OCI-LY7 (cell line): Measurements from ENCODE around the gene PDE9A. TPM values are rescaled to one million over a fixed set of nuclear protein-coding genes. Genes with fewer than 3 reads are reported as not detected.
"Not testable (repeated sequence)": the region's sequence is repeated elsewhere in the genome, so short reads cannot be mapped to it uniquely, and the experiment has no call there.

Experiments used
- BruUV-seq: library from RNA; stranded (reverse); fragments of 400-500 nt; replicated peaks from 2 replicates; lab custom pipeline; 2021; lab: Mats Ljungman, UMichigan
- CTCF ChIA-PET: fragments of 300-600 bp; sonication (Branson Sonifier 250); formaldehyde crosslinking; loops from one replicate; lab custom pipeline; 2022; ENCODE audit warnings: antibody characterized with exemption; ENCODE audit not compliant: unreplicated experiment; lab: Charles Lee
- POLR2A ChIA-PET: fragments of 300-600 bp; sonication (Branson Sonifier 250); formaldehyde crosslinking; loops from one replicate; lab custom pipeline; 2022; ENCODE audit warnings: antibody characterized with exemption; lab: Charles Lee
- DNase-seq: peaks from one replicate; pipeline ENCODE4 v3.0.0-alpha.2; 2015; ENCODE audit warnings: low spot score
- H2AFZ ChIP-seq: fragments of 200-600 bp; sonication (generic), shearing (Covaris generic); 2 replicates; pipeline ENCODE4 v1.6.1; 2014; ENCODE audit warnings: mild to moderate bottlenecking, antibody characterized with exemption, low read length, moderate library complexity
- H3K27ac ChIP-seq: fragments of 200-600 bp; sonication (generic); 2 replicates; pipeline ENCODE4 v1.5.1; 2014; ENCODE audit warnings: mixed run types, low read depth, mild to moderate bottlenecking, moderate library complexity, low read length, inconsistent platforms; ENCODE audit not compliant: poor library complexity, severe bottlenecking
- H3K36me3 ChIP-seq: fragments of 200-600 bp; sonication (generic); 2 replicates; pipeline ENCODE4 v1.6.1; 2014; ENCODE audit warnings: mild to moderate bottlenecking, antibody characterized with exemption, low read length, moderate library complexity, mixed read lengths; ENCODE audit not compliant: insufficient read depth
- H3K4me1 ChIP-seq: fragments of 200-600 bp; sonication (generic); 2 replicates; pipeline ENCODE4 v1.5.1; 2014; ENCODE audit warnings: mild to moderate bottlenecking, low read length; ENCODE audit not compliant: insufficient read depth, poor library complexity, severe bottlenecking
- H3K4me2 ChIP-seq: fragments of 200-600 bp; sonication (generic); 2 replicates; pipeline ENCODE4 v1.6.1; 2014; ENCODE audit warnings: mild to moderate bottlenecking, low read length
- H3K4me3 ChIP-seq: fragments of 200-600 bp; sonication (generic); 2 replicates; pipeline ENCODE4 v1.5.1; 2014; ENCODE audit warnings: mild to moderate bottlenecking, low read depth, low read length; ENCODE audit not compliant: poor library complexity, severe bottlenecking
- H3K79me2 ChIP-seq: fragments of 200-600 bp; sonication (generic); 2 replicates; pipeline ENCODE4 v1.6.1; 2016; ENCODE audit warnings: low read depth, mild to moderate bottlenecking, low read length, moderate library complexity, mixed read lengths; ENCODE audit not compliant: insufficient read depth
- H3K9me2 ChIP-seq: fragments of 200-600 bp; sonication (generic); 2 replicates; pipeline ENCODE4 v1.6.1; 2016; ENCODE audit warnings: mild to moderate bottlenecking, low read length, mixed read lengths; ENCODE audit not compliant: insufficient read depth
- H3K9me3 ChIP-seq: fragments of 200-600 bp; sonication (generic); 2 replicates; pipeline ENCODE4 v1.6.1; 2014; ENCODE audit warnings: mild to moderate bottlenecking, mixed run types, low read length, mixed read lengths
- H4K20me1 ChIP-seq: fragments of 200-600 bp; sonication (generic); 2 replicates; pipeline ENCODE4 v1.6.1; 2014; ENCODE audit warnings: mild to moderate bottlenecking, antibody characterized with exemption, low read length, moderate library complexity, mixed read lengths; ENCODE audit not compliant: insufficient read depth
- CTCF ChIP-seq: fragments of 200-600 bp; sonication (generic); conservative IDR thresholded peaks from 2 replicates; pipeline ENCODE4 v1.5.1; 2014; ENCODE audit warnings: mild to moderate bottlenecking, antibody characterized with exemption, low read length, moderate library complexity, mixed read lengths
- EZH2phosphoT487 ChIP-seq: fragments of 200-600 bp; sonication (generic); IDR thresholded peaks from 2 replicates; pipeline ENCODE4 v1.6.1; 2018; ENCODE audit warnings: low read depth, borderline replicate concordance, mild to moderate bottlenecking, mixed run types, antibody characterized with exemption, low read length, moderate library complexity, mixed read lengths
- intact Hi-C: fragments of 100-400 bp; cut with micrococcal nuclease; formaldehyde crosslinking; loops from one replicate; pipeline ENCODE4 v1.10.0; 2022; ENCODE audit not compliant: unreplicated experiment
- total RNA-seq, 2 experiments: library from RNA; depleted of rRNA in 1 of 2; stranded (reverse); fragments of >200 nt in 1 of 2; shearing (Covaris generic) in 1 of 2; gene quantifications; 2 replicates each; pipeline ENCODE4 v1.2.3, GENCODE V29; 2014 to 2022

Gene PDE9A
- total RNA-seq, 2 experiments from 2014 or later: 11.4 to 22.4 TPM

DNA sequence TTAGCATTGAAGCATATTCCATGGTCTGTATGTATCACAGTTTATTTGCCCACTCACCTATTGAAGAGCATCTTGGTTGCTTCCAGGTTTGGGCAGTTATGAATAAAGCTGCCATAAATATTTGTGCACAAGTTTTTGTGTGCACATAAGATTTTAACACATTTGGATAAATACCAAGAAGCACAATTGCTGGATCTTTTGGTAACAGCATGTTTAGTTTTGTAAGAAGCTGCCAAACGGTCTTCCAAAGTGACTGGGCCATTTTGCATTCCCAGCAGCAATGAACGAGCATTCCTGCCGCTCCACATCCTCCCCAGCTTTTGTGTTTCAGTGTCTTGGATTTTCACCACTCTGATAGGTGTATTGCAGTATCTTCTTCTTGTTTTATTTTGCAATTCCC is 62.7 kb downstream of the PDE9A start:
- DNase-seq: no peak
- Histone ChIP-seq H4K20me1 (no peaks in the 10 kb centered on the region), H3K9me3 (no peaks in the 10 kb centered on the region), H3K4me2 (no peak overlapping the region), H3K4me3 (no peak overlapping the region), H2AFZ (no peak overlapping the region), H3K27ac (no peak overlapping the region), H3K79me2 (no peaks in the 10 kb centered on the region), H3K4me1 (no peaks in the 10 kb centered on the region), H3K36me3 (no peaks in the 10 kb centered on the region), H3K9me2 (no peaks in the 10 kb centered on the region)
- TF ChIP-seq CTCF (no peak), EZH2phosphoT487 (no peak)
- CTCF ChIA-PET: no interaction called here
- POLR2A ChIA-PET: no interaction called here
- no TSS peak for BruUV-seq
- intact Hi-C loops: loop anchor here (10.0 kb wide), 1 partner anchor 109 kb away; no protein-coding TSS in a partner anchor

DNA sequence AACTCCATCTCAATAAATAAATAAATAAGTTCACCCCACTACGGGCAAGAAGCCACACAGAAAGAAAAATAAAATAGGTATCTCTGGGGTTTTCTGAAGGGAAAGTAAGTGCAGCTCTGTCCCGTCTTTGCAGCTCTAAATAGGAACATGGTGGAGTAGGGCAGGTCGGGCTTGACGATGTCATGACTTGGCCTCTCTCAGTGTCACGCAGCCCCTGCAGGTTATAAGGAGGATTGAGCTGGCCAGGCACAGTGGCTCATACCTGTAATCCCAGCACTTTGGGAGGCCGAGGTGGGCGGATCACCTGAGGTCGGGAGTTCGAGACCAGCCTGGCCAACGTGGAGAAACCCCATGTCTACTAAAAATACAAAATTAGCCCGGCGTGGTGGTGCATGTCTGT is 67.1 kb downstream of the PDE9A start:
- POLR2A ChIA-PET, H3K4me2 ChIP-seq, H3K9me2 ChIP-seq, H3K9me3 ChIP-seq, CTCF ChIA-PET, H3K4me1 ChIP-seq, H3K27ac ChIP-seq, H2AFZ ChIP-seq, DNase-seq, H3K36me3 ChIP-seq, H3K79me2 ChIP-seq, H4K20me1 ChIP-seq, BruUV-seq, H3K4me3 ChIP-seq: not testable (repeated sequence)
- intact Hi-C loops: loop anchor here (10.0 kb wide), 1 partner anchor 126 kb away; no protein-coding TSS in a partner anchor

GRCh38 chr21:42721341-42721824 is 68.0 kb downstream of the PDE9A start:
- no TSS peak for BruUV-seq
- Histone ChIP-seq H3K4me3 (no peak overlapping the region), H3K4me2 (no peak overlapping the region), H3K79me2 (no peaks in the 10 kb centered on the region), H2AFZ (no peak overlapping the region), H3K36me3 (no peaks in the 10 kb centered on the region), H3K9me3 (no peaks in the 10 kb centered on the region), H3K9me2 (no peaks in the 10 kb centered on the region), H3K4me1 (no peaks in the 10 kb centered on the region), H4K20me1 (no peaks in the 10 kb centered on the region), H3K27ac (no peak overlapping the region)
- DNase-seq: no peak
- TF ChIP-seq EZH2phosphoT487 (no peak), CTCF (no peak)
- POLR2A ChIA-PET: no interaction called here
- intact Hi-C loops: loop anchor here (10.0 kb wide), 1 partner anchor 127 kb away; no protein-coding TSS in a partner anchor
- CTCF ChIA-PET: no interaction called here
